COR-L47 (cell line): Measurements from ENCODE around the gene GIMAP6.
"Not testable (repeated sequence)": the region's sequence is repeated elsewhere in the genome, so short reads cannot be mapped to it uniquely, and the experiment has no call there.

Experiments used
- DNase-seq: peaks from one replicate; lab custom pipeline; 2025; lab: John Stamatoyannopoulos, UW

The GIMAP6 gene

DNA sequence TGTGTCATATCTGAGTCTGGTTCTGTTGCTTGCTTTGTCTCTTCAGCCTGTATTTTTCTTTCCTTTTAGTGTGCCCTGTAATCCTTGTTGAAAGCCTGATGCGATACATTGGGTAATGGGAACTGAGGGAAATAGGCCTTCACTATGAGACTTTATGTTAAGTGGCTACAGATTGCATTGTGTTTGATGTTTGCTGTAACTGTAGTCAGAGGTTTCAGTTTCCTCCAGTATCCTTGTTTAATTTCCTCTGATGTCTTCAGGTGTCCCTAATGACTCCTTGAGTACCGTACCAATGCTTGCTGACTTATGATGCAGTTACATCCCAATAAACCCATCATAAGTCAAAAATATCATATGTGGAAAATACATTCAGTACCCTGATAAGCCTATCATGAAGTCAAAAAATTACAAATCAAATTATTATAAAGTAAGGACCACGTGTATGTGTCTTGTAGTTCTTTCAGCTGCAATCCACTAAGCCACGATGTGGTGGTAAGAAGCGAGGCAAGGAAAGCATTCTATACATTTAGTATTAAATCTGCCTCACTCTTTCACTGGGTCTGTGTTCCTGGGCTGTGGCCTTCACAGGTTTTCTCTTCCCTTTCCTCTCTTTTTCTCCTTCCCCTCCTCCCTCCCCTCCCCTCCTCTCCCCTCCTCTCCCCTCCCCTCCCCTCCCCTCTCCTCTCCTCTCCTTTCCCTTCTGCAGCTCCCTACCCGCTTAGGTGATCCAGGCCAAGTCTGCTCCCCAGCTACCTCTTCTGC, 13.3 kb upstream of the GIMAP6 start:
- DNase-seq = no peak

DNA sequence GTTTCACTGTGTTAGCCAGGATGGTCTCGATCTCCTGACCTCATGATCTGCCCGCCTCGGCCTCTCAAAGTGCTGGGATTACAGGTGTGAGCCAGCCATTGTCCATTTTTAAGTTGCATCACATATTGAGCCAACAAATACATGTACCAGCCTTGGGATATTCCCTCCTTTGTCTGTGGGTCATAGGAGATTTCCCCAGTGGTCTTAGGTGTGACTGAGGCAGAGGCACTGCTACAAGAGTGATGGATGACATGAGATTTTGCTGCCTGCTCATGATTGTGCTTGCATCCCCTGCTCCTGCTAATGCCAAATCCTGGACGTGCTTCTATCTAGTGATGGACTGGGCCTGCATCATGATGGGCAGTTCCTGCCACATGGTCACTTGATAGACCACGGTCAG, 10.7 kb upstream of the GIMAP6 start:
- no peak for DNase-seq

DNA sequence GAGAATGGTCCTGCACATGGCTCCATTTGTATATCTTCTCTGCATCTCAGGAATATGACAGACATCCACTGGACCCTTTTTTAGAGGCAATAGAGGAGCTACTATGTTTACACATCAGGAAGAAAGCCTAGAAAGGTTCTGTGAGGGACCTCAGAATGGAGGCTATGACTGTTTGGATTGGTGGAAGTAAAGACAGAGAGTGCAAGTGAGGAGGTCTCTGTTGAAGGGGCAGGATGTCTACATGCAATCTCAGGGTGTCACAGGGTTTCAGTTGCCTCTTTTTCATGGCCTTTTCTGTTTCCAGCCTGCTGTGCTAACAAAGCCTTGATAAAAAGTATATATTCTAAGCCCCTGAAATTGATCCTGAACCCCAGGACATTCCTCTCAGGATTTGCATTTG, 9.7 kb upstream of the GIMAP6 start:
- no peak for DNase-seq

DNA sequence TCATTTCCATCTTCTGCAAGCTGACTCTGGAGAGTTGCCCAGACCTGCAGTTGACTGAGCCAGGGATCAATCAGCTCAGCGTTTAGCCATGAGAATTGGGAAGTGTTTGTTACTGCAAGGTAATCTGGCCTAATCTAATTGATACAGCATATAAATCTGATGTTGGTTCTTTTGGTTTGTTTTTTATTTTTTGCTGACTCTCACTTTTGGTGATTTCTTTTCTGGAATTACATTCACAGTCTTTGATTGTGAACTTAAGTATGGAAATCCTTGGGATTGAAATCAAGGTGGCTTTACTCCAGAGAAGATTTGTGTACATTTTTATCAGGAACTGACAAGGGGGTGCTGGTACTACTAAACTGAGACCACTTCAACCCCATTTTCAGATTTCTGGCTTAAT, 1.7 kb upstream of the GIMAP6 start:
- no peak for DNase-seq

DNA sequence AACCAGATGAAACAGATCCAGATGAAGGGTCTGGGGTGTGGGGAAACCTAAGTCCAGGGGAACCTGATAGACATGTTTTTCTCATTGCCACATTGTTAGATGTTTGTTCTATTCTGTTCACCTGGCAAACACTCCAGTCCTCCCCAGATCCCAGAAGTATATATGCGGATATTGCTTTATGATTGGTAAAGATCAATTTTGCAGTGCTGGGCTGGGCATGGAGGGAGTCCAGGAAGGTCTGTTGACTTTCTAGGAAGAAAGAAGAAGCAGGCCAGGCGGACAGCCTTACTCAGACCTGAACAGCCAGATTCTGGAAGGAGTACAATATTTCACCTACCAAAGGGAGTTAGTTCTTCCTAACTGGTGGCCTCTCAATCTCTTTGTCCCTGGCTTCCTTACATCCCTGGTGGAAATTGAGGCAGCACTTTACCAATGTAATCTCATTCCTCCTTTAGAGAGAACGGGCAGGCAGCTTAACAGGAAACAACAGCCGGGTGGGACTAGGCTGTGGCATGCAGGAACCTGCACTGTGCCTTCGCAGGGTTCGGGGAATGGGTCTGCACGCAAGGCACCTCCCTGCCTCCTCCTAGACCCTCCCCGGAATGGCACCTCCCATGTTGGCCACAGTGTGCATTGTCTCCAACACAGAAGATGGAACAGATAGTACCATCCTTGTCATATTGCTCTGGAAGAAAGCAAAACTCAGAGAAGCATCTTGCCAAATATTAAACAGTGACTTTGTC, 930 bp downstream of the GIMAP6 start:
- DNase-seq = no peak

GRCh38 chr7:150629347-150629746, 2.8 kb downstream of the GIMAP6 start:
- DNase-seq = no peak

DNA sequence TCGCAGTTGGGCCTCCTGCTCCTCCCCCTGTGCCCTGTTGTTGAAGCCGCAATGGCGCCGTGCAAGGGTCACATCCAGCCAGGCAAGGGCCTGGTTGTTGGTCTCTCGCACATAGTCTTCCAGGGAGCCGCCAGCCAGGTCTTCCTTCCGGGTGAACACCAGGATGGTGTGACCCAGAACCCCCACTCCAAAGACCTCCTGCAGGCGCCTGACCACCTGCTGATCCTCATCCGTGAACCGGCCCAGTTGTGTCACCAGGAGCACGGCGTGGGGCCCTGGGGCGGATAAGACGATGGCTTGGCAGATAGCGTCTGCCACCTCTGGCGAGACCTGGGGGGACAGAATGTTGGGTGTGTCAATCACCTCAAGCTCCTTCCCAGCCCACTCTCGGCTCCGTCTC, 4.2 kb downstream of the GIMAP6 start:
- DNase-seq = no peak

DNA sequence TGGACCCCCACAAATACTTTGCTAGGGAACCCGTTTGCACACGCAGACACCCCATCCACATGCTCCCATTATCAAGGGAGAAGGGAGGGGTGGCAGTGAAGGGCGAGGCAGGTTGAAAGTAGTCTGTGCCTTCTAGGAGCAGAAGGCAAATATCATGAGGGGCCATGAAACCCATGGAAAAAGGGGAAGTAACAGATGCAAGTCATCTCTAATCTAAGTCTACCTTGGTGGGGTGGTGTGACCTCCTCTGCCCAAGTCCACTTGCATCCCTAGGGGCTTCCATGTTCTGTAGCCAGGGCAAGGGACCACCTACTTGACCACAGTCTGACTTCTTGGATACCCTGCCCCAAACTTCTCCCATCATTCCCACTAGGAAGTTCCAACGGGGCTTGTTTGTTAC, 5.5 kb downstream of the GIMAP6 start:
- DNase-seq = no peak

- no peak for DNase-seq
Measured at GRCh38 chr7:150621376-150621775, 10.8 kb downstream of the GIMAP6 start.

GRCh38 chr7:150620617-150621371, 11.4 kb downstream of the GIMAP6 start:
- no peak for DNase-seq

- no peak for DNase-seq
Measured at GRCh38 chr7:150620061-150620460, 12.1 kb downstream of the GIMAP6 start.

DNA sequence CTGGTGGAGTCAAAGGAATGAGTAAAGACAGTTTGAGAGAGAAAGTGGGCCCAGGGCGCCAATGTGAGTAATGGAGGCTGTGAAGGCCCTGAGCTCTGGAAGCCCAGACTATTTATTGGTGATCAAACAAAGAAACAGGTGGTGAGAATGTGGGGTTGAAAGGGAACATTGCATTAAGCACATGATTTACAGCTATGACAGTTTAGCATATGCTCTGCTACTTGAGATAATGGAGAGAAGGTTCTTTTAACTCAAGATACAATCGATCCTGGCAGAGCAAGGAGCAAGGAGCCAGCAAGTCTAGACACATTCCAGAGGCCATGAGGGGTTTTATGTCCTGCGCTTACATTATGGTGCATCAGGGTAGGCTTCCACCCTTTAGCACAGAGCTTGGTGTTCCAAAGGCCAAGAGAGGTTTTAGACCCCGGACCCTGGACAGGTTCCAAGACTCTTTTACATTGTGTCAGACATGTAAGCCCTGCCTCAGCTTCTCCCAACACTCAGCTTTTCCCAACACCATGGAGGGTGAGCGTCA, 16.9 kb downstream of the GIMAP6 start:
- DNase-seq = not testable (repeated sequence)

DNA sequence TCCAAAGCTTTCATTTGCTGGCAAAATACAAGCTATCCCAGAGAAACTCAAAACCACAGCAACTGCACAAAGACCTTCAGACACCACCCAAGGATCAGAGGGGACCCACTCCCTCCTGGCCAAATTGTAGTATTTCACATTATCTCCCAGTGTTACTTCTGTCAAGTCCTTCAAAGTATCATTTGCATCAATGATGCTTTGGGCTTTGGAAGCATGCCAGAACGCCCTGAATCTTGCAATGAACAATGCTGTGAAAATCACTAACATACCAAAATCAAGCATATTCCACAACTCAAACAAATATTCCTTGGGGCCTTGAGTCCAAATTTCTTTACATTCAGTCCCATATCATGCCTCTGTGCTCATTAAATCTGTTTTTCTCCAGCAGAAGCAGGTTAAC, 17.8 kb downstream of the GIMAP6 start:
- DNase-seq = not testable (repeated sequence)

DNA sequence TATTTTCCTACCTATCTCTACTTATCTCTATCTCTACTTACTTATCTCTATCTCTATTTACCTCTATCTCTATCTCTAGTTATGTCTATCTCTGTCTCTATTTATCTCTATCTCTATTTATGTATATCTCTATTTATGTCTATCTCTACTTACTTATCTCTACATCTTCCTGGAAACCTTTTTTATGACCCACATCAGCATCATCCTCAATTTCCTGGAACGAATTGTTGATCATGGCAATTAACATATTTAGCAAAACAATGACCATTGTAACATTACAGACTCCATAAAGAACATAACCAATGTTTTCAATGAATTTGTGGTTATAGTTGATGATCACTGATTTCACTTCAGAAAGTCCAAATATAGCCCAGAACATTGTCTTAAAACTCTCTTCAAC, 18.3 kb downstream of the GIMAP6 start:
- no peak for DNase-seq

DNA sequence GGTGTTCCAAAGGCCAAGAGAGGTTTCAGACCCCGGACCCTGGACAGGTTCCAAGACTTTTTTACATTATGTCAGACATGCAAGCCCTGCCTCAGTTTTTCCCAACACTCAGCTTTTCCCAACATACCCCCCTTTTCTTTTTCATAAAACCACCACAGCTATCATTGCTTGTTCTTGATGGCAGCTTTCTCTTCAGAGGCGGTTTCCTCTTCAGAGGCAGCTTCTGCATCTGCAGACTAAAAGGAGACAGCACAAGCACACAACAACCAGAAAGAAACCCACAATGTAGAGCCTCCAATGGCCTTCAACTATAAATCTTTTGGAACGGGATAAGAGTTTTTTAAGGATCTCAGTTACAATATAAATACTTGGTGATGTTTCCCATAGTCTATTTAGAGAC, 19.3 kb downstream of the GIMAP6 start:
- no peak for DNase-seq

GRCh38 chr7:150610233-150610632, 22.0 kb downstream of the GIMAP6 start:
- DNase-seq = no peak

GRCh38 chr7:150603600-150603999, 28.6 kb downstream of the GIMAP6 start:
- DNase-seq = not testable (repeated sequence)

GRCh38 chr7:150595361-150595760, 36.8 kb downstream of the GIMAP6 start:
- DNase-seq = no peak

- DNase-seq = no peak
Measured at GRCh38 chr7:150594805-150595204, 37.4 kb downstream of the GIMAP6 start.

- no peak for DNase-seq
Measured at GRCh38 chr7:150587551-150587950, 44.6 kb downstream of the GIMAP6 start.

- DNase-seq = no peak
Measured at GRCh38 chr7:150586785-150587152, 45.4 kb downstream of the GIMAP6 start.

DNA sequence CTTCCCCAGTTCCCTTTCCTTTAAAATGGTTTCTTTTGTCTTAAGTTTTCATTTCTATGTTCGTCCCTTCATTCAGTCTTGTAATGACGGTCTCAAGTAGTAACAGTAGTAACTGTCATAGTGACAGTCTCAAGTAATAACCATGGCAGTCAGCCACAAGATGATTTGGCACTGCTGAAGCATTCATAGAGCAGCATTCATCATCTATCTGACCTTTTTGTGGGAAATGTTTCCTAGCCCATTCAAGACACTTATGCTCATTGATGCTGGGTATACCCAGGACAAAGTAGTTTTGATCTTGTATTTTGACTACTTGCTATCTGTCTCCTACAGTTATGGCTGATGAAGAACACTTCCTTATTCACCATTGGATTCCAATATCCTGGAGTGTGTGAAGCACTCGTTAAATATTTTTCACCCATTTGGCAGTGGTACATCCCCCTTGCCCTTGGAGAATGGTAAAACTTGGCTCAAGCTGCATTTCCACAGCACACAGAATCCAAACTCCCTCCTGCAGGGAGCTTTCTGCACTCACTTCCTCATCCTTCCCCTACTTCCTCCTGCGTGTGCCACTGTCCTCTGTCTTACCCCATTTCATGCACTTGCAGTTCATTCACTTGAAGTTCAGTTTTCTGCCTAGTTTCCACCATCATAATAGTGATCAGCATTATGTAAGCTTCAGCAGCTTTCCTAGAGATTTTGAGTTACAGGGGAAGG, 46.0 kb downstream of the GIMAP6 start:
- DNase-seq = no peak
